MM.1S (cell line): ENCODE results near the gene FMN2.

Experiments used
- DNase-seq: peaks from one replicate; pipeline ENCODE4 v3.0.0-alpha.2; 2015
- H2AFZ ChIP-seq: fragments of 300-600 bp; sonication (generic); 2 replicates; pipeline ENCODE4 v1.6.0; 2016; ENCODE audit warnings: antibody characterized with exemption, low read length
- H3F3A ChIP-seq: fragments of 300-600 bp; sonication (generic); 2 replicates; pipeline ENCODE4 v1.6.1; 2016; ENCODE audit warnings: mild to moderate bottlenecking, antibody characterized with exemption, low read length, moderate library complexity, mixed read lengths; ENCODE audit not compliant: insufficient read depth
- H3K27ac ChIP-seq: fragments of 300-600 bp; sonication (generic); 2 replicates; pipeline ENCODE4 v1.5.1; 2016; ENCODE audit warnings: mild to moderate bottlenecking, low read length
- H3K27me3 ChIP-seq: fragments of 300-600 bp; sonication (generic); replicated peaks from 2 replicates; pipeline ENCODE4 v1.6.0; 2016; ENCODE audit warnings: low read length; ENCODE audit not compliant: insufficient read depth
- H3K36me3 ChIP-seq: fragments of 300-600 bp; sonication (generic); replicated peaks from 2 replicates; pipeline ENCODE4 v1.6.1; 2016; ENCODE audit warnings: mild to moderate bottlenecking, low read length, mixed read lengths; ENCODE audit not compliant: insufficient read depth
- H3K4me1 ChIP-seq: fragments of 300-600 bp; sonication (generic); 2 replicates; pipeline ENCODE4 v1.6.1; 2016; ENCODE audit warnings: low read length, mixed read lengths
- H3K4me2 ChIP-seq: fragments of 300-600 bp; sonication (generic); 2 replicates; pipeline ENCODE4 v1.6.0; 2016; ENCODE audit warnings: low read depth, low read length
- H3K4me3 ChIP-seq: fragments of 300-600 bp; sonication (generic); 2 replicates; pipeline ENCODE4 v1.5.1; 2016; ENCODE audit warnings: low read length, mixed read lengths
- H3K79me2 ChIP-seq: fragments of 300-600 bp; sonication (generic); 2 replicates; pipeline ENCODE4 v1.6.1; 2016; ENCODE audit warnings: mixed run types, low read length, mixed read lengths
- H3K9ac ChIP-seq: fragments of 300-600 bp; sonication (generic); 2 replicates; pipeline ENCODE4 v1.6.1; 2016; ENCODE audit warnings: low read length, mixed read lengths
- H3K9me2 ChIP-seq: fragments of 300-600 bp; sonication (generic); replicated peaks from 2 replicates; pipeline ENCODE4 v1.6.1; 2016; ENCODE audit warnings: mild to moderate bottlenecking, low read length, mixed read lengths; ENCODE audit not compliant: insufficient read depth
- H3K9me3 ChIP-seq: fragments of 300-600 bp; sonication (generic); replicated peaks from 2 replicates; pipeline ENCODE4 v1.6.1; 2016; ENCODE audit warnings: mild to moderate bottlenecking, low read length, mixed read lengths; ENCODE audit not compliant: insufficient read depth
- H4K20me1 ChIP-seq: fragments of 300-600 bp; sonication (generic); 2 replicates; pipeline ENCODE4 v1.6.1; 2016; ENCODE audit warnings: mild to moderate bottlenecking, low read length, moderate library complexity, mixed read lengths; ENCODE audit not compliant: insufficient read depth
- EZH2 ChIP-seq: fragments of 300-600 bp; sonication (generic); optimal IDR thresholded peaks from 2 replicates; pipeline ENCODE3; 2017; ENCODE audit warnings: low read depth, mild to moderate bottlenecking, antibody characterized with exemption, low read length, mixed read lengths
- EZH2phosphoT487 ChIP-seq: fragments of 300-600 bp; sonication (generic); IDR thresholded peaks from 2 replicates; pipeline ENCODE4 v1.6.1; 2018; ENCODE audit warnings: antibody characterized with exemption, low read length
- TF ChIP-seq, protein P1 (sequence below): fragments of 300-600 bp; sonication (generic); IDR thresholded peaks from 2 replicates; pipeline ENCODE4 v1.5.1; 2016; ENCODE audit warnings: antibody characterized with exemption, low read length, mixed read lengths

FMN2 gene

DNA sequence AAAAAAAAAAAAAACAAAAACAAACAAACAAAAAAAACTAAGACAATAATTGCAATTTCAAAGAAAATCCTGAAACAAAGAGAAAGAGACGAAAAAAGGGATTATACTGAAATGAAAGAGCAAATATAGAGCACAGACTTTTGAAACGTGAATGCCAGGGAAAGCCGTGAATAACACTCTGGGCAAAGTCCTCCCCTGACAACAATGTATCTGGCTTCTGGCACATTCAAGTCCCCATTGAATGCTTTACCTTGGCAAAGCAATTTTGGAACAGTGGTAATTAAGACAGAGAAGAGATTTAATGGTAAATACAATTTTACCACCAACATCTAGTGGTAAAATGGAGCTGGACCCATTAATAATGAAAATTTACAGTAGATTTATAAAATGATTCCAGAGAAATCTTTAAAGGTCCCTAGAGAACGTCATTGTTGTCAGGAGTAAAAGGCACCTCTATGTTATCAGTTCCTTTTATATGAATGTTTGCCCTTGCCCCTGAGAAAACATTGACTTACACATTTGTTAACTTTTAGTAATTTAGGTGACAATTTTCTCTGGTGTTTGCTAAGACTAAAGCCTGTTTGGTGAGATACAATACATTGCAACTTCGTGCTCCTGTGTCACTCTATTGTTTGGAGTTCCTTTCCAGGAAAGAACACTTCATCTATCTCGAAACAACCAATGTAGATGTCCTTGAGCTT, 430.6 kb downstream of the FMN2 start:
- H4K20me1 ChIP-seq, result no peaks in the 10 kb centered on the region
- H3K27ac ChIP-seq, result no peak overlapping the region
- no peak for DNase-seq
- no peaks in the 10 kb centered on the region for H3K9me2 ChIP-seq
- no peaks in the 10 kb centered on the region for H3K27me3 ChIP-seq
- no peak for TF ChIP-seq EZH2
- TF ChIP-seq EZH2phosphoT487, result no peak
- TF ChIP-seq, protein P1, sequence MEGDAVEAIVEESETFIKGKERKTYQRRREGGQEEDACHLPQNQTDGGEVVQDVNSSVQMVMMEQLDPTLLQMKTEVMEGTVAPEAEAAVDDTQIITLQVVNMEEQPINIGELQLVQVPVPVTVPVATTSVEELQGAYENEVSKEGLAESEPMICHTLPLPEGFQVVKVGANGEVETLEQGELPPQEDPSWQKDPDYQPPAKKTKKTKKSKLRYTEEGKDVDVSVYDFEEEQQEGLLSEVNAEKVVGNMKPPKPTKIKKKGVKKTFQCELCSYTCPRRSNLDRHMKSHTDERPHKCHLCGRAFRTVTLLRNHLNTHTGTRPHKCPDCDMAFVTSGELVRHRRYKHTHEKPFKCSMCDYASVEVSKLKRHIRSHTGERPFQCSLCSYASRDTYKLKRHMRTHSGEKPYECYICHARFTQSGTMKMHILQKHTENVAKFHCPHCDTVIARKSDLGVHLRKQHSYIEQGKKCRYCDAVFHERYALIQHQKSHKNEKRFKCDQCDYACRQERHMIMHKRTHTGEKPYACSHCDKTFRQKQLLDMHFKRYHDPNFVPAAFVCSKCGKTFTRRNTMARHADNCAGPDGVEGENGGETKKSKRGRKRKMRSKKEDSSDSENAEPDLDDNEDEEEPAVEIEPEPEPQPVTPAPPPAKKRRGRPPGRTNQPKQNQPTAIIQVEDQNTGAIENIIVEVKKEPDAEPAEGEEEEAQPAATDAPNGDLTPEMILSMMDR, result no peak
- H3K9ac ChIP-seq, result no peak overlapping the region
- no peak overlapping the region for H3K4me2 ChIP-seq
- H3K9me3 ChIP-seq, result no peaks in the 10 kb centered on the region
- no peaks in the 10 kb centered on the region for H3F3A ChIP-seq
- H3K79me2 ChIP-seq, result no peaks in the 10 kb centered on the region
- H3K4me3 ChIP-seq, result no peak overlapping the region
- H2AFZ ChIP-seq, result no peak overlapping the region
- H3K36me3 ChIP-seq, result no peaks in the 10 kb centered on the region
- no peaks in the 10 kb centered on the region for H3K4me1 ChIP-seq

DNA sequence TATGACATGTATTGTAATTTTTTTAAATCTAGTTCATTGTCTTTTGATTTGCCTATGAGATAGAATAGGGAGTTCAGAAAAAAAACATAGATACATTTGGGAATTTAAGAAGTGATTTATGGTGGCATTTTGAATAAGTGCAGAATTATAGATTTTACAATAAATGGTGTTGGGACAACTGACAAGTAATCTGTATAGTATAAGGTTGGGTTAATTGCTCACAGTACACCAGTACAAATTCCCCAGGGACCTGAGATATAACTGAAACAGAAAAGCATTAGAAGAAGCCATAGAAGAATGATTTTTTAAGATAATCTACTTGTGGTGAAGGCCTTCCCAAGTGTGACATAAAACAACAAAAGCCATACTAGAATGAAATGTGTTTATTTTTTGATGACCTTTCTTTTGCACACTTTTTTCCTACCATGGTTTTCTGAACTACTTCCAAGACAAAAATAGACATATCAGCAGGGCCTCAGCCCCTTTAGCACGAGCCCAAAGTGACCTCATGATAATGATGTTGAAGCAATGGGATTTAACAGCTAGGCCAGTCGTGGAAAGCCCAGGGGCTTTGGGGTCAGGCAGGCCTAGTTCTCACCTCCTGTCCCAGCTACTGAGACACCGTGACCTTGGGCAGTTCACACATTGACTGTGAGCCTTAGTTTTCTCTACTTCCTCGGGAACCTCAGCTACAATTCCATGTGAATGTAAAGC, 432.8 kb downstream of the FMN2 start:
- Histone ChIP-seq H3K27me3 (no peaks in the 10 kb centered on the region), H3K36me3 (no peaks in the 10 kb centered on the region), H4K20me1 (no peaks in the 10 kb centered on the region), H3K4me1 (no peaks in the 10 kb centered on the region), H3K4me2 (no peak overlapping the region), H3K9me3 (no peaks in the 10 kb centered on the region), H3K9me2 (no peaks in the 10 kb centered on the region), H2AFZ (no peak overlapping the region), H3K27ac (no peak overlapping the region), H3F3A (no peaks in the 10 kb centered on the region), H3K9ac (no peak overlapping the region), H3K4me3 (no peak overlapping the region), H3K79me2 (no peaks in the 10 kb centered on the region)
- no peak for DNase-seq
- TF ChIP-seq, protein P1, result no peak
- TF ChIP-seq EZH2, result no peak
- TF ChIP-seq EZH2phosphoT487, result no peak
